Hepatocyte (in vitro differentiated cells): Measurements from ENCODE around the gene CFAP206.

Experiments used
- EZH2phosphoT487 ChIP-seq: fragments of 200-600 bp; sonication (generic); IDR thresholded peaks from one replicate; pipeline ENCODE4 v1.6.1; 2018; ENCODE audit warnings: antibody characterized with exemption, mild to moderate bottlenecking, low read depth, moderate library complexity; ENCODE audit not compliant: unreplicated experiment, severe bottlenecking
- TF ChIP-seq, protein P1 (sequence below): fragments of 200-600 bp; sonication (generic); IDR thresholded peaks from 2 replicates; pipeline ENCODE4 v1.5.1; 2016; ENCODE audit warnings: antibody characterized with exemption, mild to moderate bottlenecking; ENCODE audit not compliant: poor library complexity

DNA sequence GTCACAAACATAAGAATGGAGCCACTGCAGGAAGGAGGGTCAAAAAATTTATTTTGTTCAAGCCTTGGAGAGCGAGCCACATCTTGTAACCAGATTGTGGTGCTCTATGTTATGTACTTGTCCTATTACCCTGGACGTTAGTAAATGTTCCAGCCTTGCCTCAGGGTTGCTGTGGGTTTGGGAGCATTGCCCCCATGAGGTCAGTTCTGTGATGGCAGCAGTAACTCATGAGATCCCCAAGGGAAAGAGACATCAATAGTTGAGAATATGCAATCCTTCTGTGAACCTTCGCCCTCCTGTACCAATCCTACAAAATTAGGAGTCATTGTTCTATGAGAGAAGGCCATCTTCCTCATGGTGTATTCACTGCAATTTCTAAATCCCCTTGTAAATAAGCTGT is 16.4 kb upstream of the CFAP206 start:
- no peak for TF ChIP-seq EZH2phosphoT487
- TF ChIP-seq, protein P1, sequence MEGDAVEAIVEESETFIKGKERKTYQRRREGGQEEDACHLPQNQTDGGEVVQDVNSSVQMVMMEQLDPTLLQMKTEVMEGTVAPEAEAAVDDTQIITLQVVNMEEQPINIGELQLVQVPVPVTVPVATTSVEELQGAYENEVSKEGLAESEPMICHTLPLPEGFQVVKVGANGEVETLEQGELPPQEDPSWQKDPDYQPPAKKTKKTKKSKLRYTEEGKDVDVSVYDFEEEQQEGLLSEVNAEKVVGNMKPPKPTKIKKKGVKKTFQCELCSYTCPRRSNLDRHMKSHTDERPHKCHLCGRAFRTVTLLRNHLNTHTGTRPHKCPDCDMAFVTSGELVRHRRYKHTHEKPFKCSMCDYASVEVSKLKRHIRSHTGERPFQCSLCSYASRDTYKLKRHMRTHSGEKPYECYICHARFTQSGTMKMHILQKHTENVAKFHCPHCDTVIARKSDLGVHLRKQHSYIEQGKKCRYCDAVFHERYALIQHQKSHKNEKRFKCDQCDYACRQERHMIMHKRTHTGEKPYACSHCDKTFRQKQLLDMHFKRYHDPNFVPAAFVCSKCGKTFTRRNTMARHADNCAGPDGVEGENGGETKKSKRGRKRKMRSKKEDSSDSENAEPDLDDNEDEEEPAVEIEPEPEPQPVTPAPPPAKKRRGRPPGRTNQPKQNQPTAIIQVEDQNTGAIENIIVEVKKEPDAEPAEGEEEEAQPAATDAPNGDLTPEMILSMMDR, result peak; percentile 53
